NCI-H2196 (cell line): ENCODE measurements around the gene RFX2.
"Not testable (repeated sequence)": the region's sequence is repeated elsewhere in the genome, so short reads cannot be mapped to it uniquely, and the experiment has no call there.

ENCODE experiments used
- DNase-seq: peaks from one replicate; lab custom pipeline; 2025; ENCODE audit not compliant: unreplicated experiment; lab: John Stamatoyannopoulos, UW

The RFX2 gene

GRCh38 chr19:6110360-6110977, at the start of gene RFX2:
Gene RFX2, minus strand, starts transcription at chr19:6110500. Its CDS starts 63,004 bp downstream, at chr19:6047496.
- peak; percentile 100 for DNase-seq

- DNase-seq, result no peak
Observed at GRCh38 chr19:6156033-6156432, 45.7 kb upstream of the RFX2 start.

- no peak for DNase-seq
Observed at GRCh38 chr19:6150289-6150688, 40.0 kb upstream of the RFX2 start.

- DNase-seq, result no peak
Observed at GRCh38 chr19:6141217-6141616, 30.9 kb upstream of the RFX2 start.

GRCh38 chr19:6138511-6138910, 28.2 kb upstream of the RFX2 start:
- no peak for DNase-seq

- DNase-seq, result no peak
Observed at GRCh38 chr19:6138066-6138465, 27.8 kb upstream of the RFX2 start.

GRCh38 chr19:6133231-6133630, 22.9 kb upstream of the RFX2 start:
- no peak for DNase-seq

GRCh38 chr19:6132482-6132881, 22.2 kb upstream of the RFX2 start:
- no peak for DNase-seq

- DNase-seq, result no peak
Observed at GRCh38 chr19:6127716-6128335, 17.5 kb upstream of the RFX2 start.

GRCh38 chr19:6126335-6126974, 16.2 kb upstream of the RFX2 start:
- DNase-seq, result peak; percentile 59

GRCh38 chr19:6125571-6125989, 15.3 kb upstream of the RFX2 start:
- peak; percentile 84 for DNase-seq

GRCh38 chr19:6119031-6119430, 8.7 kb upstream of the RFX2 start:
- DNase-seq, result no peak

- no peak for DNase-seq
Observed at GRCh38 chr19:6118043-6118442, 7.7 kb upstream of the RFX2 start.

- no peak for DNase-seq
Observed at GRCh38 chr19:6117534-6117933, 7.2 kb upstream of the RFX2 start.

GRCh38 chr19:6116749-6117430, 6.6 kb upstream of the RFX2 start:
- DNase-seq, result no peak

- no peak for DNase-seq
Observed at GRCh38 chr19:6115992-6116391, 5.7 kb upstream of the RFX2 start.

- no peak for DNase-seq
Observed at GRCh38 chr19:6113616-6114188, 3.4 kb upstream of the RFX2 start.

- DNase-seq, result no peak
Observed at GRCh38 chr19:6109947-6110346, 353 bp downstream of the RFX2 start.

GRCh38 chr19:6108721-6109633, 1.3 kb downstream of the RFX2 start:
- DNase-seq, result peak; percentile 49

GRCh38 chr19:6106643-6107294, 3.5 kb downstream of the RFX2 start:
- DNase-seq, result not testable (repeated sequence)
